Mammary epithelial cell (primary cell): ENCODE data around the gene PPP1R26.

Experiments used
- EZH2 ChIP-seq: IDR thresholded peaks from 2 replicates; pipeline ENCODE4 v1.6.1; 2012; ENCODE audit warnings: low read length, inconsistent platforms, borderline replicate concordance
- TF ChIP-seq, protein P1 (sequence below), 2 donors: IDR thresholded peaks in 1 of 2; conservative IDR thresholded peaks in 1 of 2; 2 replicates each; pipeline ENCODE4 v1.5.1; 2011 to 2012; ENCODE audit warnings: inconsistent platforms in 2 of 2, low read length in 2 of 2, mild to moderate bottlenecking in 2 of 2, control low read depth in 1 of 2, low read depth in 1 of 2; ENCODE audit not compliant: insufficient read depth in 1 of 2; ENCODE audit errors: extremely low read depth in 1 of 2

GRCh38 chr9:135512904-135513303 lies 33.3 kb downstream of the PPP1R26 start:
- TF ChIP-seq, protein P1, sequence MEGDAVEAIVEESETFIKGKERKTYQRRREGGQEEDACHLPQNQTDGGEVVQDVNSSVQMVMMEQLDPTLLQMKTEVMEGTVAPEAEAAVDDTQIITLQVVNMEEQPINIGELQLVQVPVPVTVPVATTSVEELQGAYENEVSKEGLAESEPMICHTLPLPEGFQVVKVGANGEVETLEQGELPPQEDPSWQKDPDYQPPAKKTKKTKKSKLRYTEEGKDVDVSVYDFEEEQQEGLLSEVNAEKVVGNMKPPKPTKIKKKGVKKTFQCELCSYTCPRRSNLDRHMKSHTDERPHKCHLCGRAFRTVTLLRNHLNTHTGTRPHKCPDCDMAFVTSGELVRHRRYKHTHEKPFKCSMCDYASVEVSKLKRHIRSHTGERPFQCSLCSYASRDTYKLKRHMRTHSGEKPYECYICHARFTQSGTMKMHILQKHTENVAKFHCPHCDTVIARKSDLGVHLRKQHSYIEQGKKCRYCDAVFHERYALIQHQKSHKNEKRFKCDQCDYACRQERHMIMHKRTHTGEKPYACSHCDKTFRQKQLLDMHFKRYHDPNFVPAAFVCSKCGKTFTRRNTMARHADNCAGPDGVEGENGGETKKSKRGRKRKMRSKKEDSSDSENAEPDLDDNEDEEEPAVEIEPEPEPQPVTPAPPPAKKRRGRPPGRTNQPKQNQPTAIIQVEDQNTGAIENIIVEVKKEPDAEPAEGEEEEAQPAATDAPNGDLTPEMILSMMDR (conservative IDR thresholded peaks at IDR 0.05 in 1 of 2, IDR thresholded peaks at IDR 0.05 in 1 of 2; ENCODE audit: extremely low read depth in 1 of 2, insufficient read depth in 1 of 2, low read depth in 1 of 2, low read length in 2 of 2) = no peak
- no peak for TF ChIP-seq EZH2
